MV-4-11 (cell line): ENCODE results near the gene IKZF2.

Source experiments
- DNase-seq: peaks from one replicate; lab custom pipeline; 2025; lab: John Stamatoyannopoulos, UW

The IKZF2 gene

GRCh38 chr2:213152888-213153287 lies 1.5 kb upstream of the IKZF2 start:
- no peak for DNase-seq

GRCh38 chr2:213152065-213152794 lies 818 bp upstream of the IKZF2 start:
- DNase-seq, result no peak

GRCh38 chr2:213150315-213151097 lies 906 bp downstream of the IKZF2 start:
- DNase-seq, result no peak

- DNase-seq, result no peak
These were observed 1.5 kb downstream of the IKZF2 start for GRCh38 chr2:213149949-213150314.

- peak; percentile 45 for DNase-seq
These were observed 2.0 kb downstream of the IKZF2 start for GRCh38 chr2:213149294-213149875.

- no peak for DNase-seq
These were observed 2.7 kb downstream of the IKZF2 start for GRCh38 chr2:213148572-213149261.

GRCh38 chr2:213147538-213147937 lies 3.9 kb downstream of the IKZF2 start:
- no peak for DNase-seq

- no peak for DNase-seq
These were observed 5.6 kb downstream of the IKZF2 start for GRCh38 chr2:213145715-213146242.

GRCh38 chr2:213137064-213137463 lies 14.3 kb downstream of the IKZF2 start:
- DNase-seq, result no peak

GRCh38 chr2:213129311-213129710 lies 22.1 kb downstream of the IKZF2 start:
- peak; percentile 69 for DNase-seq

- peak; percentile 34 for DNase-seq
These were observed 25.6 kb downstream of the IKZF2 start for GRCh38 chr2:213125646-213126347.

- no peak for DNase-seq
These were observed 28.7 kb downstream of the IKZF2 start for GRCh38 chr2:213122725-213123124.

GRCh38 chr2:213121690-213122089 lies 29.7 kb downstream of the IKZF2 start:
- no peak for DNase-seq

GRCh38 chr2:213119061-213119809 lies 32.2 kb downstream of the IKZF2 start:
- no peak for DNase-seq

- DNase-seq, result no peak
These were observed 43.1 kb downstream of the IKZF2 start for GRCh38 chr2:213108308-213108707.

GRCh38 chr2:213107728-213108127 lies 43.7 kb downstream of the IKZF2 start:
- no peak for DNase-seq

- no peak for DNase-seq
These were observed 46.2 kb downstream of the IKZF2 start for GRCh38 chr2:213105212-213105611.

GRCh38 chr2:213104903-213105202 lies 46.6 kb downstream of the IKZF2 start:
- no peak for DNase-seq

- no peak for DNase-seq
These were observed 47.1 kb downstream of the IKZF2 start for GRCh38 chr2:213104092-213104902.
